SK-N-SH (cell line): ENCODE results near the gene ZNF14. TPM values are rescaled to one million over a fixed set of nuclear protein-coding genes. Genes with fewer than 3 reads are reported as not detected.
"Not testable (repeated sequence)": the region's sequence is repeated elsewhere in the genome, so short reads cannot be mapped to it uniquely, and the experiment has no call there.

Source experiments
- CTCF ChIA-PET: fragments of 300-600, 350-600 bp; formaldehyde crosslinking; extraction: SDS; loops from one replicate; lab custom pipeline; 2021; lab: Yijun Ruan, JAX
- POLR2A ChIA-PET: fragments of 350-600 bp; sonication (Branson Sonifier 250); formaldehyde crosslinking; extraction: SDS; loops from one replicate; lab custom pipeline; 2020; ENCODE audit warnings: antibody characterized with exemption, inconsistent platforms; lab: Yijun Ruan, JAX
- DNase-seq: peaks from one replicate; pipeline ENCODE4 v3.0.0; 2012
- H2AFZ ChIP-seq: fragments of 200-600 bp; sonication (generic); 2 replicates; pipeline ENCODE4 v1.8.1; 2016; ENCODE audit warnings: antibody characterized with exemption, mild to moderate bottlenecking, low read depth
- H3F3A ChIP-seq: fragments of 200-600 bp; sonication (generic); replicated peaks from 2 replicates; pipeline ENCODE3; 2016; ENCODE audit warnings: antibody characterized with exemption, mild to moderate bottlenecking; ENCODE audit not compliant: insufficient read depth
- H3K27ac ChIP-seq, 2 experiments: fragments of 200-500 bp in 1 of 2; fragments of 200-600 bp in 1 of 2; sonication (Bioruptor generic) in 1 of 2; sonication (generic), shearing (Covaris generic) in 1 of 2; 2 replicates each; pipeline versions ENCODE4 v1.5.1 to v1.6.1; 2014 to 2016; ENCODE audit warnings: low read depth in 2 of 2, inconsistent platforms in 1 of 2, low read length in 1 of 2, mild to moderate bottlenecking in 1 of 2, mixed read lengths in 1 of 2
- H3K27me3 ChIP-seq: fragments of 200-600 bp; sonication (generic), shearing (Covaris generic); 2 replicates; pipeline ENCODE4 v1.6.1; 2016; ENCODE audit warnings: mixed run types; ENCODE audit not compliant: insufficient read depth
- H3K36me3 ChIP-seq, 2 experiments: fragments of 200-500 bp in 1 of 2; fragments of 200-600 bp in 1 of 2; sonication (Bioruptor generic) in 1 of 2; sonication (generic) in 1 of 2; replicated peaks in 1 of 2; 2 replicates each; pipeline versions ENCODE3 to v1.5.1; 2014 to 2016; ENCODE audit warnings: low read length in 1 of 2, mild to moderate bottlenecking in 1 of 2; ENCODE audit not compliant: insufficient read depth in 2 of 2, control insufficient read depth in 1 of 2
- H3K4me1 ChIP-seq, 2 experiments: fragments of 200-500 bp in 1 of 2; fragments of 200-600 bp in 1 of 2; sonication (Bioruptor generic) in 1 of 2; sonication (generic), shearing (Covaris generic) in 1 of 2; 2 replicates each; pipeline versions ENCODE4 v1.5.1 to v1.6.1; 2014 to 2016; ENCODE audit warnings: low read depth in 1 of 2, low read length in 1 of 2, mixed run types in 1 of 2; ENCODE audit not compliant: insufficient read depth in 2 of 2, control insufficient read depth in 1 of 2
- H3K4me2 ChIP-seq: fragments of 200-600 bp; sonication (generic), shearing (Covaris generic); 2 replicates; pipeline ENCODE4 v1.6.1; 2017; ENCODE audit warnings: mixed run types
- H3K4me3 ChIP-seq, 2 experiments: fragments of 200-500 bp in 1 of 2; fragments of 200-600 bp in 1 of 2; sonication (Bioruptor generic) in 1 of 2; sonication (generic), shearing (Covaris generic) in 1 of 2; 2 replicates each; pipeline versions ENCODE4 v1.5.1 to v1.8.1; 2014 to 2016; ENCODE audit warnings: low read depth in 2 of 2, inconsistent platforms in 1 of 2, low read length in 1 of 2, mild to moderate bottlenecking in 1 of 2, mixed read lengths in 1 of 2, moderate library complexity in 1 of 2
- H3K79me2 ChIP-seq: fragments of 200-600 bp; sonication (generic); 2 replicates; pipeline ENCODE4 v1.8.1; 2017; ENCODE audit warnings: mild to moderate bottlenecking; ENCODE audit not compliant: insufficient read depth
- H3K9ac ChIP-seq: fragments of 200-600 bp; sonication (generic); 2 replicates; pipeline ENCODE4 v1.6.1; 2017; ENCODE audit warnings: mixed run types
- H3K9me2 ChIP-seq: fragments of 200-600 bp; sonication (generic); 2 replicates; pipeline ENCODE4 v1.6.1; 2017; ENCODE audit warnings: mixed run types
- H3K9me3 ChIP-seq: fragments of 200-600 bp; sonication (generic); 2 replicates; pipeline ENCODE4 v1.6.1; 2017; ENCODE audit warnings: mixed run types, mild to moderate bottlenecking, moderate library complexity
- H4K20me1 ChIP-seq: fragments of 200-600 bp; sonication (generic); 2 replicates; pipeline ENCODE4 v1.6.1; 2017; ENCODE audit warnings: mild to moderate bottlenecking, mixed run types; ENCODE audit not compliant: insufficient read depth
- EZH2phosphoT487 ChIP-seq: fragments of 200-600 bp; sonication (generic); IDR thresholded peaks from 2 replicates; pipeline ENCODE4 v1.6.1; 2017; ENCODE audit warnings: low read depth, mixed run types, mild to moderate bottlenecking, antibody characterized with exemption, moderate library complexity, borderline replicate concordance
- GABPA ChIP-seq: IDR thresholded peaks from 2 replicates; pipeline ENCODE4 v1.4.0; 2012; ENCODE audit warnings: low read depth, mild to moderate bottlenecking
- GATA2 ChIP-seq: sonication (generic); formaldehyde crosslinking; IDR thresholded peaks from 2 replicates; pipeline ENCODE4 v1.5.0; 2020; ENCODE audit warnings: mild to moderate bottlenecking, missing genetic modification reagents
- MAX ChIP-seq: IDR thresholded peaks from 2 replicates; pipeline ENCODE4 v1.4.0; 2012; ENCODE audit warnings: low read depth
- MXI1 ChIP-seq: IDR thresholded peaks from 2 replicates; pipeline ENCODE4 v1.6.1; 2012; ENCODE audit warnings: mild to moderate bottlenecking, low read depth, low read length, improper control_type of control experiment
- NFIC ChIP-seq: IDR thresholded peaks from 2 replicates; pipeline ENCODE4 v1.4.0; 2012; ENCODE audit warnings: borderline replicate concordance
- POLR2AphosphoS5 ChIP-seq: IDR thresholded peaks from 2 replicates; pipeline ENCODE4 v1.6.1; 2012; ENCODE audit warnings: low read depth, low read length
- RCOR1 ChIP-seq: fragments of 150-350 bp; IDR thresholded peaks from 2 replicates; pipeline ENCODE4 v1.6.1; 2017; ENCODE audit warnings: antibody characterized with exemption, low read length
- RFX5 ChIP-seq: IDR thresholded peaks from 2 replicates; pipeline ENCODE4 v1.6.1; 2012; ENCODE audit warnings: mild to moderate bottlenecking, improper control_type of control experiment, low read length
- SIN3A ChIP-seq: IDR thresholded peaks from 2 replicates; pipeline ENCODE4 v1.6.1; 2012; ENCODE audit warnings: low read depth, mild to moderate bottlenecking, low read length, moderate library complexity, borderline replicate concordance
- SMC3 ChIP-seq: IDR thresholded peaks from 2 replicates; pipeline ENCODE4 v1.6.1; 2012; ENCODE audit warnings: low read depth, low read length, improper control_type of control experiment
- TAF1 ChIP-seq: IDR thresholded peaks from 2 replicates; pipeline ENCODE4 v1.6.1; 2012; ENCODE audit warnings: low read depth, mild to moderate bottlenecking, low read length, moderate library complexity, borderline replicate concordance
- USF1 ChIP-seq: IDR thresholded peaks from 2 replicates; pipeline ENCODE4 v1.4.0; 2012; ENCODE audit warnings: low read depth, borderline replicate concordance
- ZBTB33 ChIP-seq: IDR thresholded peaks from 2 replicates; pipeline ENCODE4 v1.4.0; 2012; ENCODE audit warnings: low read depth, borderline replicate concordance
- WGBS: methylation state at CpG from one replicate; pipeline ENCODE4 v1.1.6; 2017; ENCODE audit warnings: low lambda C conversion rate; 5-methylcytosine and 5-hydroxymethylcytosine counted together
- polyA plus RNA-seq, 3 experiments: library from polyadenylated mRNA; depleted of rRNA; stranded (reverse); fragments of >200 nt; gene quantifications; 2 replicates each; pipeline ENCODE4 v1.2.3, GENCODE V29; 2012

The ZNF14 gene
- polyA plus RNA-seq, 1 of the 3 experiments (the other 2 are of a cell fraction), result 1.1 TPM

- 71% methylated on average over 10 of the region's 10 CpGs for WGBS
- H3F3A ChIP-seq, result no peaks in the 10 kb centered on the region
- H3K4me3 ChIP-seq, result no peak overlapping the region
- no peaks in the 10 kb centered on the region for H3K9me3 ChIP-seq
- no peak overlapping the region for H3K9ac ChIP-seq
- DNase-seq, result no peak
- H3K79me2 ChIP-seq, result no peaks in the 10 kb centered on the region
- no peak overlapping the region for H3K4me2 ChIP-seq
- H2AFZ ChIP-seq, result no peak overlapping the region
- POLR2A ChIA-PET, result no interaction called here
- TF ChIP-seq GATA2 (CRISPR knock-in tag) (no peak), POLR2AphosphoS5 (no peak), RCOR1 (no peak), MAX (no peak), USF1 (no peak), RFX5 (no peak), NFIC (no peak), MXI1 (no peak), SMC3 (no peak), SIN3A (no peak), ZBTB33 (no peak), TAF1 (no peak), EZH2phosphoT487 (no peak), GABPA (no peak)
- TF ChIP-seq, all 33 proteins: peak for 0
- no peaks in the 10 kb centered on the region for H3K27me3 ChIP-seq
- no peaks in the 10 kb centered on the region for H3K36me3 ChIP-seq
- no peak overlapping the region for H3K27ac ChIP-seq
- no peaks in the 10 kb centered on the region for H3K9me2 ChIP-seq
- CTCF ChIA-PET, result no interaction called here
- H4K20me1 ChIP-seq, result no peaks in the 10 kb centered on the region
- H3K4me1 ChIP-seq, result no peaks in the 10 kb centered on the region
Observed at GRCh38 chr19:19691683-19692082, 41.2 kb downstream of the ZNF14 start.

- WGBS, result 90% methylated on average over 10 of the region's 10 CpGs
- H3K9me3 ChIP-seq, H3K27ac ChIP-seq, POLR2A ChIA-PET, DNase-seq, CTCF ChIA-PET, H3K36me3 ChIP-seq, H3F3A ChIP-seq, H4K20me1 ChIP-seq, H3K27me3 ChIP-seq, H3K4me1 ChIP-seq, H3K4me2 ChIP-seq, H3K4me3 ChIP-seq, H3K9ac ChIP-seq, H3K9me2 ChIP-seq, H2AFZ ChIP-seq, H3K79me2 ChIP-seq: not testable (repeated sequence)
Observed at GRCh38 chr19:19689023-19689422, 43.9 kb downstream of the ZNF14 start.
